Measurements from ENCODE around the gene CAPN8.

Gene CAPN8

GRCh38 chr1:223700942-223701637 lies 35.6 kb upstream of the CAPN8 start:
- DNase-seq: no peak

- DNase-seq: peak; percentile 27
Measured at GRCh38 chr1:223700388-223700918, 35.0 kb upstream of the CAPN8 start.

- no peak for DNase-seq
Measured at GRCh38 chr1:223695941-223696340, 30.4 kb upstream of the CAPN8 start.

GRCh38 chr1:223695014-223695548 lies 29.6 kb upstream of the CAPN8 start:
- DNase-seq: no peak

GRCh38 chr1:223691121-223691520 lies 25.6 kb upstream of the CAPN8 start:
- no peak for DNase-seq

- DNase-seq: no peak
Measured at GRCh38 chr1:223684488-223684792, 18.9 kb upstream of the CAPN8 start.

- DNase-seq: peak; percentile 82
Measured at GRCh38 chr1:223683586-223684487, 18.3 kb upstream of the CAPN8 start.

GRCh38 chr1:223682502-223682901 lies 17.0 kb upstream of the CAPN8 start:
- no peak for DNase-seq

GRCh38 chr1:223680188-223680587 lies 14.7 kb upstream of the CAPN8 start:
- DNase-seq: no peak

- DNase-seq: no peak
Measured at GRCh38 chr1:223678841-223679240, 13.3 kb upstream of the CAPN8 start.

- no peak for DNase-seq
Measured at GRCh38 chr1:223674119-223674890, 8.8 kb upstream of the CAPN8 start.

- DNase-seq: no peak
Measured at GRCh38 chr1:223670458-223671159, 5.1 kb upstream of the CAPN8 start.

GRCh38 chr1:223669003-223669795 lies 3.7 kb upstream of the CAPN8 start:
- DNase-seq: peak; percentile 18

GRCh38 chr1:223667484-223668182 lies 2.1 kb upstream of the CAPN8 start:
- no peak for DNase-seq

GRCh38 chr1:223664106-223664505 lies 1.4 kb downstream of the CAPN8 start:
- DNase-seq: no peak

- DNase-seq: peak; percentile 21
Measured at GRCh38 chr1:223662943-223663342, 2.6 kb downstream of the CAPN8 start.

GRCh38 chr1:223659711-223660110 lies 5.8 kb downstream of the CAPN8 start:
- no peak for DNase-seq

GRCh38 chr1:223657978-223658377 lies 7.5 kb downstream of the CAPN8 start:
- DNase-seq: no peak

- no peak for DNase-seq
Measured at GRCh38 chr1:223654083-223654482, 11.4 kb downstream of the CAPN8 start.

- no peak for DNase-seq
Measured at GRCh38 chr1:223653431-223653830, 12.1 kb downstream of the CAPN8 start.

- no peak for DNase-seq
Measured at GRCh38 chr1:223653015-223653414, 12.5 kb downstream of the CAPN8 start.
